GM23248 (cell line): Measurements from ENCODE around the gene ING3. TPM values are rescaled to one million over a fixed set of nuclear protein-coding genes. Genes with fewer than 3 reads are reported as not detected.

Experiments used
- DNase-seq: peaks from one replicate; pipeline ENCODE4 v3.0.0-alpha.2; 2015
- H2AFZ ChIP-seq: fragments of 200-600 bp; sonication (generic); 2 replicates; pipeline ENCODE4 v1.6.1; 2016; ENCODE audit warnings: antibody characterized with exemption
- H3F3A ChIP-seq: fragments of 200-600 bp; sonication (generic); 2 replicates; pipeline ENCODE4 v1.6.1; 2016; ENCODE audit warnings: mild to moderate bottlenecking, antibody characterized with exemption, mixed run types; ENCODE audit not compliant: insufficient read depth
- H3K27ac ChIP-seq: fragments of 200-600 bp; sonication (generic); 2 replicates; pipeline ENCODE4 v1.5.1; 2016; ENCODE audit warnings: mild to moderate bottlenecking
- H3K27me3 ChIP-seq: fragments of 200-600 bp; sonication (generic); replicated peaks from 2 replicates; pipeline ENCODE4 v1.6.1; 2016; ENCODE audit warnings: mild to moderate bottlenecking; ENCODE audit not compliant: insufficient read depth
- H3K36me3 ChIP-seq: fragments of 200-600 bp; sonication (generic); 2 replicates; pipeline ENCODE4 v1.6.1; 2016; ENCODE audit warnings: low read depth, mild to moderate bottlenecking
- H3K4me1 ChIP-seq: fragments of 200-600 bp; sonication (generic); 2 replicates; pipeline ENCODE4 v1.6.1; 2016; ENCODE audit warnings: mild to moderate bottlenecking; ENCODE audit not compliant: insufficient read depth
- H3K4me2 ChIP-seq: fragments of 200-600 bp; sonication (generic); one replicate; pipeline ENCODE4 v1.6.1; 2016; ENCODE audit warnings: mild to moderate bottlenecking; ENCODE audit not compliant: unreplicated experiment
- H3K4me3 ChIP-seq: fragments of 200-600 bp; sonication (generic); 2 replicates; pipeline ENCODE4 v1.5.1; 2016; ENCODE audit warnings: mild to moderate bottlenecking
- H3K79me2 ChIP-seq: fragments of 200-600 bp; sonication (generic); 2 replicates; pipeline ENCODE4 v1.6.1; 2016; ENCODE audit warnings: mild to moderate bottlenecking; ENCODE audit not compliant: insufficient read depth
- H3K9ac ChIP-seq: fragments of 200-600 bp; sonication (generic); 2 replicates; pipeline ENCODE4 v1.6.1; 2016; ENCODE audit warnings: mild to moderate bottlenecking
- H3K9me2 ChIP-seq: fragments of 200-600 bp; sonication (generic); 2 replicates; pipeline ENCODE4 v1.6.1; 2016; ENCODE audit warnings: mixed run types, mild to moderate bottlenecking, moderate library complexity; ENCODE audit not compliant: insufficient read depth
- H3K9me3 ChIP-seq: fragments of 200-600 bp; sonication (generic); one replicate; pipeline ENCODE4 v1.6.1; 2017; ENCODE audit warnings: low read depth
- H4K20me1 ChIP-seq: fragments of 200-600 bp; sonication (generic); 2 replicates; pipeline ENCODE4 v1.6.0; 2016; ENCODE audit not compliant: insufficient read depth
- EZH2 ChIP-seq: fragments of 200-600 bp; sonication (generic); IDR thresholded peaks from 2 replicates; pipeline ENCODE4 v1.6.1; 2018; ENCODE audit warnings: antibody characterized with exemption, mild to moderate bottlenecking; ENCODE audit not compliant: insufficient read depth, poor library complexity, severe bottlenecking
- EZH2phosphoT487 ChIP-seq: fragments of 200-600 bp; sonication (generic); IDR thresholded peaks from 2 replicates; pipeline ENCODE4 v1.6.1; 2018; ENCODE audit warnings: antibody characterized with exemption, moderate library complexity, mild to moderate bottlenecking, low read depth; ENCODE audit not compliant: insufficient read depth
- WGBS, 2 experiments: methylation state at CpG; one replicate each; pipeline ENCODE4 v1.1.6; 2015 to 2017; ENCODE audit warnings: low lambda C conversion rate in 2 of 2, low coverage in 1 of 2; ENCODE audit errors: missing lambda C conversion rate in 2 of 2; 5-methylcytosine and 5-hydroxymethylcytosine counted together
- in situ Hi-C: fragments of 300-500 bp; cut with MboI; formaldehyde crosslinking; loops from 2 replicates; pipeline ENCODE4 v1.15.0; 2020
- polyA plus RNA-seq: library from polyadenylated mRNA; unstranded; fragments of >200 nt; fragmentation: Nextera tagmentation; extraction: Ambion mirVana; gene quantifications from 2 replicates; pipeline ENCODE4 v1.2.1, GENCODE V29; 2016
- total RNA-seq: library from RNA; depleted of rRNA; stranded (reverse); fragments of >200 nt; shearing (Covaris generic); gene quantifications from 2 replicates; pipeline ENCODE4 v1.2.3, GENCODE V29; 2014

The ING3 gene
- total and polyA plus RNA-seq, 2 experiments from 2014 or later = 10.1 to 27.0 TPM

DNA sequence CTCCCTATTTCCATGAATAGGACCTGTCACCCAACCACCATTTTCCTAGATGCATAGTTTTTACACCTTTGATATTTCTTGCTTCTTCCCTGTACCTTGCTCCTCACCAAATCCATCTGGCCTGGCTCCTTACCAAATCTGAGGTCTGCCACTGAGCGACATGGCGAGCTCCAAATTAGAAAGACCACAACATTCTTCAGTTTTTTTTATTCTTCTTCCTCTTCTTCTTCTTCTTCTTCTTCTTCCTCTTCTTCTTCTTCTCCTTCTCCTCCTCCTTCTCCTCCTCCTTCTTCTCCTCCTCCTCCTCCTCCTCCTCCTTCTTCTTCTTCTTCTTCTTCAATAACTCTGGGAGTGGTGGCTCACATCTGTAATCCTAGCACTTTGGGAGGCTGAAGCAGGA is 45.1 kb downstream of the ING3 start:
- Histone ChIP-seq H3K4me2 (no peak overlapping the region), H3K36me3 (no peaks in the 10 kb centered on the region), H3K9me2 (no peaks in the 10 kb centered on the region), H3F3A (peaks cover 38% of the 10 kb centered on the region), H4K20me1 (no peaks in the 10 kb centered on the region), H3K4me3 (no peak overlapping the region), H3K9me3 (no peaks in the 10 kb centered on the region), H3K27me3 (no peaks in the 10 kb centered on the region), H3K79me2 (peaks cover 72% of the 10 kb centered on the region), H3K4me1 (peaks cover 56% of the 10 kb centered on the region), H2AFZ (no peak overlapping the region), H3K9ac (no peak overlapping the region), H3K27ac (no peak overlapping the region)
- in situ Hi-C loops = loop anchor here (25.0 kb wide), 2 partner anchors 342 to 542 kb away; partner anchors contain the start of gene WNT16
- no peak for DNase-seq
- WGBS, 2 experiments = 88 to 95% methylated on average over 2 of the region's 2 CpGs
- TF ChIP-seq EZH2 (no peak), EZH2phosphoT487 (no peak)

DNA sequence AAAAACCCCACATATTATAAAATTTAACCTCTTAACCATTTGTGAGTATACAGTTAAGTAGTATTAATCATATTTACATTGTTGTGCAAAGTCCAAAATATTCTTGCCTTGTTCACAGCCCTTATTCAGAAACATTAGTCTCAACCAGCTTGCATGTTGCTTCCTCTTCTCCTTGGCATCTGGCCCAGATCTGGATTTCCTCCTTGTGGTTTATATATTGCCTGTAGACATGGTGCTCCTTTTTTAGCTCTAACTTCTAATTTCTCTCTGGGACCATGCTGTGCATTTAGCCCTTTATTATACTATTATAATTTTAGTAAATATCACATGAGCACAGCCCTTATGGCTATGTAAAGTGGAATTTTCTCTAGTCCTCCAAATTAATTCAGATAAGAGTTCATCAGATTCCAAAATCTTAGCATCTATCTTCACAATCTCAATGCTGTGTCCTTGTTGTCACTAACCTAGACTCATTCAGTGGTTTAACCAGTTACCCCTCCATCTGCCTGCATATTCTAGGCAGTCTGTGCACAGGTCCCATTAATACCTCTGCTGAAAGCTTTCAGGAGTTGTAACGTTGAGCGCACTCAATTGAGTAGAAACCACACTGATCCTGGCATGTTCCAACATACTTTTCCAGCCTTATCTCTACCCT is 45.9 kb downstream of the ING3 start:
- Histone ChIP-seq H3K9ac (no peak overlapping the region), H3K27me3 (no peaks in the 10 kb centered on the region), H2AFZ (no peak overlapping the region), H3K9me2 (no peaks in the 10 kb centered on the region), H3F3A (peaks cover 30% of the 10 kb centered on the region), H3K27ac (no peak overlapping the region), H3K4me3 (no peak overlapping the region), H4K20me1 (no peaks in the 10 kb centered on the region), H3K79me2 (peaks cover 74% of the 10 kb centered on the region), H3K4me1 (peaks cover 50% of the 10 kb centered on the region), H3K9me3 (no peaks in the 10 kb centered on the region), H3K36me3 (no peaks in the 10 kb centered on the region), H3K4me2 (peak overlapping the region; percentile 15)
- TF ChIP-seq EZH2phosphoT487 = no peak
- TF ChIP-seq EZH2 = no peak
- DNase-seq = peak; percentile 88
- in situ Hi-C loops = loop anchor here (25.0 kb wide), 2 partner anchors 341 to 541 kb away; partner anchors contain the start of gene WNT16
- 100% methylated on average over 2 of the region's 2 CpGs for WGBS, 2 experiments

DNA sequence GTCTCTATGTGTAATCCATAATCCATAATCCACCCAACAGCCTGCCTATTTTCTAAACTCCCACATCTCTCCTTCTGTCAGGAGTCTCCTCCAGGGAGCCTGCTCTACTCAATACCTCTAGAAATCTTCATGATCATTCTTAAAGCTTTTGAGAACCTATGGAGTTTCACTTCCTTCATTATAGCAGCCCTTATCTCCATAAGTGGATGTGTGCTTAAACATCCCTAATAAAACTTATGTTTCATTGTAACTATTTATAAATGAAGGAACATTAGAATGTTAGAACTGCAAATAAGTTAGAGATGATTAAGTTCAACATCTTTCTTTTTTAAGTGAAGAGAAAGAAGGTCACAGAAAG is 46.4 kb downstream of the ING3 start:
- H3K27ac ChIP-seq = no peak overlapping the region
- H3K4me1 ChIP-seq = peaks cover 48% of the 10 kb centered on the region

DNA sequence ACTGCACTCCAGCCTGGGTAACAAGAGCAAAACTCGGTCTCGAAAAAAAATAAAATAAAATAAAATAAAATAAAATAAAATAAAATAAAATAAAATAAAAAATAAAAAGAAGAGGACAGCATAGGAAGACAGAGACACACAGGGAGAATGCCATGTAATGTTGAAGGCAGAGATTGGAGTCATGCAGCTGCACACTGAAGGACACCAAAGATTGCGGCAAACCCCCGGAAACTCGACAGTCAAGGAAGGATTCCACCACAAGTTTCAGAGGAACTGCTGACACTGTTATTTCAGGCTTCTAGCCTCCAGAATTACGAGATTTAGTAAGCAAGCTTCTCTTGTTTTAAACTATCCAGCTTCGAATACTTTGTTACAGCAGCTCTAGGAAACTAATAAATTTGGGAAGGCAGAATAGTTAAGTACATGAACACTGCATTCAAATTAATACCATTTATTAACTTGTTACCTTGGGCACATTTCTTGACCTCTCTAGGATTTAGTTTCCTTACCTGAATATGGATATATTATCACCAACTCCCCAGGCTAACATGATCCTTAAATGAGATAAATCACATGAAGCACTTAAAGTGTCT is 47.4 kb downstream of the ING3 start:
- Histone ChIP-seq H3F3A (peaks cover 27% of the 10 kb centered on the region), H4K20me1 (no peaks in the 10 kb centered on the region), H3K36me3 (no peaks in the 10 kb centered on the region), H3K79me2 (peaks cover 66% of the 10 kb centered on the region), H3K27me3 (no peaks in the 10 kb centered on the region), H3K4me3 (no peak overlapping the region), H2AFZ (no peak overlapping the region), H3K9me3 (no peaks in the 10 kb centered on the region), H3K4me2 (no peak overlapping the region), H3K27ac (no peak overlapping the region), H3K9me2 (no peaks in the 10 kb centered on the region), H3K9ac (no peak overlapping the region), H3K4me1 (peaks cover 47% of the 10 kb centered on the region)
- TF ChIP-seq EZH2phosphoT487 = no peak
- no peak for TF ChIP-seq EZH2
- in situ Hi-C loops = loop anchor here (25.0 kb wide), 2 partner anchors 339 to 539 kb away; partner anchors contain the start of gene WNT16
- 91 to 92% methylated on average over 7 of the region's 7 CpGs for WGBS, 2 experiments
- no peak for DNase-seq

More for the DNA sequence above, 46.4 kb downstream of the ING3 start:
- TF ChIP-seq EZH2 (no peak), EZH2phosphoT487 (no peak)
- DNase-seq = no peak
- Histone ChIP-seq H3K79me2 (peaks cover 76% of the 10 kb centered on the region), H2AFZ (no peak overlapping the region), H3K36me3 (no peaks in the 10 kb centered on the region), H3K4me2 (no peak overlapping the region), H4K20me1 (no peaks in the 10 kb centered on the region), H3F3A (peaks cover 30% of the 10 kb centered on the region), H3K9me3 (no peaks in the 10 kb centered on the region), H3K9me2 (no peaks in the 10 kb centered on the region), H3K27me3 (no peaks in the 10 kb centered on the region), H3K4me3 (no peak overlapping the region), H3K9ac (no peak overlapping the region)
- in situ Hi-C loops = loop anchor here (25.0 kb wide), 2 partner anchors 340 to 540 kb away; partner anchors contain the start of gene WNT16
